Measurements from ENCODE around the gene IFI27L2. TPM values are rescaled to one million over a fixed set of nuclear protein-coding genes. Genes with fewer than 3 reads are reported as not detected.

IFI27L2 gene
- total and polyA plus RNA-seq, 2 of the 8 experiments (the other 6 are each of a cell fraction or from before 2014, with no cell fraction given), result 14.0 to 69.6 TPM

GRCh38 chr14:94097091-94097490, 32.3 kb downstream of the IFI27L2 start (continued):
- TF ChIP-seq, protein P1, sequence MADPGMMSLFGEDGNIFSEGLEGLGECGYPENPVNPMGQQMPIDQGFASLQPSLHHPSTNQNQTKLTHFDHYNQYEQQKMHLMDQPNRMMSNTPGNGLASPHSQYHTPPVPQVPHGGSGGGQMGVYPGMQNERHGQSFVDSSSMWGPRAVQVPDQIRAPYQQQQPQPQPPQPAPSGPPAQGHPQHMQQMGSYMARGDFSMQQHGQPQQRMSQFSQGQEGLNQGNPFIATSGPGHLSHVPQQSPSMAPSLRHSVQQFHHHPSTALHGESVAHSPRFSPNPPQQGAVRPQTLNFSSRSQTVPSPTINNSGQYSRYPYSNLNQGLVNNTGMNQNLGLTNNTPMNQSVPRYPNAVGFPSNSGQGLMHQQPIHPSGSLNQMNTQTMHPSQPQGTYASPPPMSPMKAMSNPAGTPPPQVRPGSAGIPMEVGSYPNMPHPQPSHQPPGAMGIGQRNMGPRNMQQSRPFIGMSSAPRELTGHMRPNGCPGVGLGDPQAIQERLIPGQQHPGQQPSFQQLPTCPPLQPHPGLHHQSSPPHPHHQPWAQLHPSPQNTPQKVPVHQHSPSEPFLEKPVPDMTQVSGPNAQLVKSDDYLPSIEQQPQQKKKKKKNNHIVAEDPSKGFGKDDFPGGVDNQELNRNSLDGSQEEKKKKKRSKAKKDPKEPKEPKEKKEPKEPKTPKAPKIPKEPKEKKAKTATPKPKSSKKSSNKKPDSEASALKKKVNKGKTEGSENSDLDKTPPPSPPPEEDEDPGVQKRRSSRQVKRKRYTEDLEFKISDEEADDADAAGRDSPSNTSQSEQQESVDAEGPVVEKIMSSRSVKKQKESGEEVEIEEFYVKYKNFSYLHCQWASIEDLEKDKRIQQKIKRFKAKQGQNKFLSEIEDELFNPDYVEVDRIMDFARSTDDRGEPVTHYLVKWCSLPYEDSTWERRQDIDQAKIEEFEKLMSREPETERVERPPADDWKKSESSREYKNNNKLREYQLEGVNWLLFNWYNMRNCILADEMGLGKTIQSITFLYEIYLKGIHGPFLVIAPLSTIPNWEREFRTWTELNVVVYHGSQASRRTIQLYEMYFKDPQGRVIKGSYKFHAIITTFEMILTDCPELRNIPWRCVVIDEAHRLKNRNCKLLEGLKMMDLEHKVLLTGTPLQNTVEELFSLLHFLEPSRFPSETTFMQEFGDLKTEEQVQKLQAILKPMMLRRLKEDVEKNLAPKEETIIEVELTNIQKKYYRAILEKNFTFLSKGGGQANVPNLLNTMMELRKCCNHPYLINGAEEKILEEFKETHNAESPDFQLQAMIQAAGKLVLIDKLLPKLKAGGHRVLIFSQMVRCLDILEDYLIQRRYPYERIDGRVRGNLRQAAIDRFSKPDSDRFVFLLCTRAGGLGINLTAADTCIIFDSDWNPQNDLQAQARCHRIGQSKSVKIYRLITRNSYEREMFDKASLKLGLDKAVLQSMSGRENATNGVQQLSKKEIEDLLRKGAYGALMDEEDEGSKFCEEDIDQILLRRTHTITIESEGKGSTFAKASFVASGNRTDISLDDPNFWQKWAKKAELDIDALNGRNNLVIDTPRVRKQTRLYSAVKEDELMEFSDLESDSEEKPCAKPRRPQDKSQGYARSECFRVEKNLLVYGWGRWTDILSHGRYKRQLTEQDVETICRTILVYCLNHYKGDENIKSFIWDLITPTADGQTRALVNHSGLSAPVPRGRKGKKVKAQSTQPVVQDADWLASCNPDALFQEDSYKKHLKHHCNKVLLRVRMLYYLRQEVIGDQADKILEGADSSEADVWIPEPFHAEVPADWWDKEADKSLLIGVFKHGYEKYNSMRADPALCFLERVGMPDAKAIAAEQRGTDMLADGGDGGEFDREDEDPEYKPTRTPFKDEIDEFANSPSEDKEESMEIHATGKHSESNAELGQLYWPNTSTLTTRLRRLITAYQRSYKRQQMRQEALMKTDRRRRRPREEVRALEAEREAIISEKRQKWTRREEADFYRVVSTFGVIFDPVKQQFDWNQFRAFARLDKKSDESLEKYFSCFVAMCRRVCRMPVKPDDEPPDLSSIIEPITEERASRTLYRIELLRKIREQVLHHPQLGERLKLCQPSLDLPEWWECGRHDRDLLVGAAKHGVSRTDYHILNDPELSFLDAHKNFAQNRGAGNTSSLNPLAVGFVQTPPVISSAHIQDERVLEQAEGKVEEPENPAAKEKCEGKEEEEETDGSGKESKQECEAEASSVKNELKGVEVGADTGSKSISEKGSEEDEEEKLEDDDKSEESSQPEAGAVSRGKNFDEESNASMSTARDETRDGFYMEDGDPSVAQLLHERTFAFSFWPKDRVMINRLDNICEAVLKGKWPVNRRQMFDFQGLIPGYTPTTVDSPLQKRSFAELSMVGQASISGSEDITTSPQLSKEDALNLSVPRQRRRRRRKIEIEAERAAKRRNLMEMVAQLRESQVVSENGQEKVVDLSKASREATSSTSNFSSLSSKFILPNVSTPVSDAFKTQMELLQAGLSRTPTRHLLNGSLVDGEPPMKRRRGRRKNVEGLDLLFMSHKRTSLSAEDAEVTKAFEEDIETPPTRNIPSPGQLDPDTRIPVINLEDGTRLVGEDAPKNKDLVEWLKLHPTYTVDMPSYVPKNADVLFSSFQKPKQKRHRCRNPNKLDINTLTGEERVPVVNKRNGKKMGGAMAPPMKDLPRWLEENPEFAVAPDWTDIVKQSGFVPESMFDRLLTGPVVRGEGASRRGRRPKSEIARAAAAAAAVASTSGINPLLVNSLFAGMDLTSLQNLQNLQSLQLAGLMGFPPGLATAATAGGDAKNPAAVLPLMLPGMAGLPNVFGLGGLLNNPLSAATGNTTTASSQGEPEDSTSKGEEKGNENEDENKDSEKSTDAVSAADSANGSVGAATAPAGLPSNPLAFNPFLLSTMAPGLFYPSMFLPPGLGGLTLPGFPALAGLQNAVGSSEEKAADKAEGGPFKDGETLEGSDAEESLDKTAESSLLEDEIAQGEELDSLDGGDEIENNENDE (IDR thresholded peaks at IDR 0.05; ENCODE audit: insufficient replicate concordance, low read length), result no peak
- TF ChIP-seq TEAD4 (IDR thresholded peaks at IDR 0.05; ENCODE audit: low read depth, low read length) (no peak), ZNF274 (IDR thresholded peaks at IDR 0.05; ENCODE audit: borderline replicate concordance, extremely low read depth, low read length) (no peak), MAX (IDR thresholded peaks at IDR 0.05) (no peak), BCL11A (IDR thresholded peaks at IDR 0.05; ENCODE audit: low read depth in 2 of 2, low read length in 2 of 2) (no peak), TAF7 (optimal IDR thresholded peaks at IDR 0.05; ENCODE audit: borderline replicate concordance, low read depth, low read length) (no peak), KDM4A (IDR thresholded peaks at IDR 0.05; ENCODE audit: low read depth, low read length, severe bottlenecking) (no peak), SIRT6 (IDR thresholded peaks at IDR 0.05; ENCODE audit: low read length) (no peak)
